ENCODE results near the gene NTM.

GRCh38 chr11:131807876-131808275 is 437.5 kb downstream of the NTM start:
- no peak for TF ChIP-seq EZH2 (IDR thresholded peaks at IDR 0.05)
- no peak for TF ChIP-seq POLR2AphosphoS5 (IDR thresholded peaks at IDR 0.05; ENCODE audit: borderline replicate concordance, low read depth, low read length)
